HepG2 (cell line): ENCODE measurements around the gene DOC2A. TPM values are rescaled to one million over a fixed set of nuclear protein-coding genes. Genes with fewer than 3 reads are reported as not detected.

Experiments
- GZF1 ChIP-seq: sonication (generic); formaldehyde crosslinking; IDR thresholded peaks from 2 replicates; pipeline ENCODE4 v1.5.1; 2020; ENCODE audit warnings: mild to moderate bottlenecking, missing genetic modification reagents
- JUNB ChIP-seq: sonication (generic); formaldehyde crosslinking; IDR thresholded peaks from 2 replicates; pipeline ENCODE4 v1.8.0; 2022; ENCODE audit warnings: missing genetic modification reagents, mild to moderate bottlenecking, borderline replicate concordance
- NR2C2 ChIP-seq: sonication (generic); formaldehyde crosslinking; IDR thresholded peaks from 2 replicates; pipeline ENCODE4 v1.4.0; 2020; ENCODE audit warnings: missing genetic modification reagents, mild to moderate bottlenecking, moderate library complexity, borderline replicate concordance
- ZFP36L1 ChIP-seq: sonication (generic); formaldehyde crosslinking; IDR thresholded peaks from 2 replicates; pipeline ENCODE4 v1.8.0; 2022; ENCODE audit warnings: mild to moderate bottlenecking, missing genetic modification reagents, moderate library complexity
- ZNF274 ChIP-seq: sonication (generic); formaldehyde crosslinking; IDR thresholded peaks from 2 replicates; pipeline ENCODE4 v1.5.1; 2020; ENCODE audit warnings: mild to moderate bottlenecking, missing genetic modification reagents
- ZNF558 ChIP-seq: sonication (generic); formaldehyde crosslinking; IDR thresholded peaks from 2 replicates; pipeline ENCODE4 v1.9.0; 2022; ENCODE audit warnings: mild to moderate bottlenecking, missing genetic modification reagents, borderline replicate concordance
- ZNF737 ChIP-seq: sonication (generic); formaldehyde crosslinking; IDR thresholded peaks from 2 replicates; pipeline ENCODE4 v1.5.0; 2020; ENCODE audit warnings: missing genetic modification reagents, mild to moderate bottlenecking, borderline replicate concordance
- ZNF777 ChIP-seq: sonication (generic); formaldehyde crosslinking; IDR thresholded peaks from 2 replicates; pipeline ENCODE4 v1.4.0; 2020; ENCODE audit warnings: missing genetic modification reagents
- polyA plus RNA-seq, 8 experiments: library from polyadenylated mRNA; depleted of rRNA in 3 of 8; stranded (reverse) in 7 of 8; unstranded in 1 of 8; fragments of >200 nt; fragmentation: Illumina TruSeq in 4 of 8; extraction: Trizol in 4 of 8; gene quantifications; 2 replicates each; pipeline versions ENCODE4 v1.2.1 to v1.2.3, GENCODE V29; 2011 to 2016; ENCODE audit warnings: low read depth in 4 of 8, missing spikeins in 1 of 8, mixed read lengths in 1 of 8; ENCODE audit not compliant: insufficient read depth in 1 of 8
- total RNA-seq, 5 experiments: library from RNA; depleted of rRNA; stranded (reverse); fragments of >200 nt; fragmentation: Illumina TruSeq; extraction: Trizol; gene quantifications; 2 replicates each; pipeline ENCODE4 v1.2.3, GENCODE V29; 2016; ENCODE audit warnings: low read depth in 1 of 5
- TF ChIP-seq, protein P1 (sequence below): sonication (generic); formaldehyde crosslinking; IDR thresholded peaks from 2 replicates; pipeline ENCODE4 v1.4.0; 2020; ENCODE audit warnings: missing genetic modification reagents
- TF ChIP-seq, protein P2 (sequence below): sonication (generic); formaldehyde crosslinking; IDR thresholded peaks from 2 replicates; pipeline ENCODE4 v1.5.0; 2020; ENCODE audit warnings: missing genetic modification reagents
- TF ChIP-seq, protein P3 (sequence below): sonication (generic); formaldehyde crosslinking; IDR thresholded peaks from 2 replicates; pipeline ENCODE4 v1.9.0; 2021; ENCODE audit warnings: missing genetic modification reagents, borderline replicate concordance
- TF ChIP-seq, protein P4 (sequence below): sonication (generic); formaldehyde crosslinking; IDR thresholded peaks from 2 replicates; pipeline ENCODE4 v1.5.0; 2020; ENCODE audit warnings: mild to moderate bottlenecking, missing genetic modification reagents
- TF ChIP-seq, protein P5 (sequence below): sonication (generic); formaldehyde crosslinking; IDR thresholded peaks from 2 replicates; pipeline ENCODE4 v1.4.0; 2020; ENCODE audit warnings: missing genetic modification reagents, borderline replicate concordance
- TF ChIP-seq, protein P6 (sequence below): sonication (generic); formaldehyde crosslinking; IDR thresholded peaks from 2 replicates; pipeline ENCODE4 v1.8.1; 2023; ENCODE audit warnings: mild to moderate bottlenecking, moderate library complexity, missing genetic modification reagents

DOC2A gene
- total and polyA plus RNA-seq, 2 of the 13 experiments (the other 11 are each of a cell fraction or from before 2014, with no cell fraction given), result 0.15 to 0.55 TPM

DNA sequence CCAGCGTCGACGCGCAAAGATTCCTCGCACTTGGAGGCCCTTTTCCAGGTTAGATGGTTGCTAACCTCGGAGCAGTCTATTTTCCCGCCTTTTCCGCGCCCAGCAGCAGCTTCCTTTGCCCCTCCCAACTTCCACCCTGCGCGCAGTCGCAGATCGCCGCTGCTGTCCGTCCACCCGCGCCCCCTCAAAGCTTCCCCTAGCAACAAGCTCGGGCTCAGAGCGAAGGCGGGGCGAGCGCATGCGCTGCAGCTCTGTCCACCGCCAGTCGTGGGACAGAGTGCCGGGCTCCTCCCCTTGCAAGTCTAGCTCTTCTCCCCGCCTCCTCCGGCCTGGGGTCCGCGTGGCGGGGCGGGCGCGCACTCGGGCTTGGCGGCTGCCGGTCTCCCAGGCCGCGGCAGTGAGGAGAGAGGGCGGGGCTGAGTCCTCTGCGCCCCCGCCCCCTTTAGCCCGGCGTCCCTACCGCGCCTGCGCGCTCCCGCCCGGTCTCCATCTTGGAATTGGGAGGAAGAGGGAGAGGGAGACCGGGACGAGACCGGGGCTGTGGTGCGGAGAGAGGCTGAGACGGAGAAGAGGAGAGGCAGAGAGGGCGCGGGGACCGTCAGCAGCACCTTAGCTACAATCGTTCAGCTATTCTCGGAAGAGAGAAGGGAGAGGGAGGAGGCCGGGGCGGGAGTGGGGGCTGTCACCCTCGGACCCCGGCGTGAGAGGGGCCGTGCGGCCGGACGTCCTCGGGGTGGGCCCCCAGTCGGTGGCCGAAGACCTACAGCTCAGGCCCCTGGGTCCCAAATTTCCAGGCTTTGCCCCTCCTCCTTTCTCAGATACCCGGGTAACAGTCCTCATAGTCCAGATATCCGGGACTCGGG lies 37.2 kb downstream of the DOC2A start, which contains the start of gene TAOK2 (continued):
- TF ChIP-seq, protein P1, sequence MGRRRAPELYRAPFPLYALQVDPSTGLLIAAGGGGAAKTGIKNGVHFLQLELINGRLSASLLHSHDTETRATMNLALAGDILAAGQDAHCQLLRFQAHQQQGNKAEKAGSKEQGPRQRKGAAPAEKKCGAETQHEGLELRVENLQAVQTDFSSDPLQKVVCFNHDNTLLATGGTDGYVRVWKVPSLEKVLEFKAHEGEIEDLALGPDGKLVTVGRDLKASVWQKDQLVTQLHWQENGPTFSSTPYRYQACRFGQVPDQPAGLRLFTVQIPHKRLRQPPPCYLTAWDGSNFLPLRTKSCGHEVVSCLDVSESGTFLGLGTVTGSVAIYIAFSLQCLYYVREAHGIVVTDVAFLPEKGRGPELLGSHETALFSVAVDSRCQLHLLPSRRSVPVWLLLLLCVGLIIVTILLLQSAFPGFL (CRISPR knock-in tag), result no peak
- TF ChIP-seq GZF1 (CRISPR knock-in tag) (peak; percentile 75), NR2C2 (CRISPR knock-in tag) (peak; percentile 53; the same call in 1 of the 2 replicates), ZNF777 (CRISPR knock-in tag) (no peak; the same call in 1 of the 2 replicates), ZNF274 (CRISPR knock-in tag) (peak; percentile 75; the same call in 1 of the 2 replicates), ZNF558 (CRISPR knock-in tag) (no peak), ZNF737 (no peak), ZFP36L1 (peak; percentile 95), JUNB (CRISPR knock-in tag) (0 out of 2 replicates have a peak, but pooled peaks have one; percentile 9)
- TF ChIP-seq, protein P2, sequence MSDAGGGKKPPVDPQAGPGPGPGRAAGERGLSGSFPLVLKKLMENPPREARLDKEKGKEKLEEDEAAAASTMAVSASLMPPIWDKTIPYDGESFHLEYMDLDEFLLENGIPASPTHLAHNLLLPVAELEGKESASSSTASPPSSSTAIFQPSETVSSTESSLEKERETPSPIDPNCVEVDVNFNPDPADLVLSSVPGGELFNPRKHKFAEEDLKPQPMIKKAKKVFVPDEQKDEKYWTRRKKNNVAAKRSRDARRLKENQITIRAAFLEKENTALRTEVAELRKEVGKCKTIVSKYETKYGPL (CRISPR knock-in tag), result peak; percentile 63; the same call in 1 of the 2 replicates
- TF ChIP-seq, protein P3, sequence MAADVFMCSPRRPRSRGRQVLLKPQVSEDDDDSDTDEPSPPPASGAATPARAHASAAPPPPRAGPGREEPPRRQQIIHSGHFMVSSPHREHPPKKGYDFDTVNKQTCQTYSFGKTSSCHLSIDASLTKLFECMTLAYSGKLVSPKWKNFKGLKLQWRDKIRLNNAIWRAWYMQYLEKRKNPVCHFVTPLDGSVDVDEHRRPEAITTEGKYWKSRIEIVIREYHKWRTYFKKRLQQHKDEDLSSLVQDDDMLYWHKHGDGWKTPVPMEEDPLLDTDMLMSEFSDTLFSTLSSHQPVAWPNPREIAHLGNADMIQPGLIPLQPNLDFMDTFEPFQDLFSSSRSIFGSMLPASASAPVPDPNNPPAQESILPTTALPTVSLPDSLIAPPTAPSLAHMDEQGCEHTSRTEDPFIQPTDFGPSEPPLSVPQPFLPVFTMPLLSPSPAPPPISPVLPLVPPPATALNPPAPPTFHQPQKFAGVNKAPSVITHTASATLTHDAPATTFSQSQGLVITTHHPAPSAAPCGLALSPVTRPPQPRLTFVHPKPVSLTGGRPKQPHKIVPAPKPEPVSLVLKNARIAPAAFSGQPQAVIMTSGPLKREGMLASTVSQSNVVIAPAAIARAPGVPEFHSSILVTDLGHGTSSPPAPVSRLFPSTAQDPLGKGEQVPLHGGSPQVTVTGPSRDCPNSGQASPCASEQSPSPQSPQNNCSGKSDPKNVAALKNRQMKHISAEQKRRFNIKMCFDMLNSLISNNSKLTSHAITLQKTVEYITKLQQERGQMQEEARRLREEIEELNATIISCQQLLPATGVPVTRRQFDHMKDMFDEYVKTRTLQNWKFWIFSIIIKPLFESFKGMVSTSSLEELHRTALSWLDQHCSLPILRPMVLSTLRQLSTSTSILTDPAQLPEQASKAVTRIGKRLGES (CRISPR knock-in tag), result peak; percentile 87; the same call in 1 of the 2 replicates
- TF ChIP-seq, protein P4, sequence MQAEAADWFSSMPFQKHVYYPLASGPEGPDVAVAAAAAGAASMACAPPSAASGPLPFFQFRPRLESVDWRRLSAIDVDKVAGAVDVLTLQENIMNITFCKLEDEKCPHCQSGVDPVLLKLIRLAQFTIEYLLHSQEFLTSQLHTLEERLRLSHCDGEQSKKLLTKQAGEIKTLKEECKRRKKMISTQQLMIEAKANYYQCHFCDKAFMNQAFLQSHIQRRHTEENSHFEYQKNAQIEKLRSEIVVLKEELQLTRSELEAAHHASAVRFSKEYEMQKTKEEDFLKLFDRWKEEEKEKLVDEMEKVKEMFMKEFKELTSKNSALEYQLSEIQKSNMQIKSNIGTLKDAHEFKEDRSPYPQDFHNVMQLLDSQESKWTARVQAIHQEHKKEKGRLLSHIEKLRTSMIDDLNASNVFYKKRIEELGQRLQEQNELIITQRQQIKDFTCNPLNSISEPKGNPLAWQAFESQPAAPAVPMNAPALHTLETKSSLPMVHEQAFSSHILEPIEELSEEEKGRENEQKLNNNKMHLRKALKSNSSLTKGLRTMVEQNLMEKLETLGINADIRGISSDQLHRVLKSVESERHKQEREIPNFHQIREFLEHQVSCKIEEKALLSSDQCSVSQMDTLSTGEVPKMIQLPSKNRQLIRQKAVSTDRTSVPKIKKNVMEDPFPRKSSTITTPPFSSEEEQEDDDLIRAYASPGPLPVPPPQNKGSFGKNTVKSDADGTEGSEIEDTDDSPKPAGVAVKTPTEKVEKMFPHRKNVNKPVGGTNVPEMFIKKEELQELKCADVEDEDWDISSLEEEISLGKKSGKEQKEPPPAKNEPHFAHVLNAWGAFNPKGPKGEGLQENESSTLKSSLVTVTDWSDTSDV (CRISPR knock-in tag), result peak; percentile 86; the same call in 1 of the 2 replicates
- TF ChIP-seq, protein P5, sequence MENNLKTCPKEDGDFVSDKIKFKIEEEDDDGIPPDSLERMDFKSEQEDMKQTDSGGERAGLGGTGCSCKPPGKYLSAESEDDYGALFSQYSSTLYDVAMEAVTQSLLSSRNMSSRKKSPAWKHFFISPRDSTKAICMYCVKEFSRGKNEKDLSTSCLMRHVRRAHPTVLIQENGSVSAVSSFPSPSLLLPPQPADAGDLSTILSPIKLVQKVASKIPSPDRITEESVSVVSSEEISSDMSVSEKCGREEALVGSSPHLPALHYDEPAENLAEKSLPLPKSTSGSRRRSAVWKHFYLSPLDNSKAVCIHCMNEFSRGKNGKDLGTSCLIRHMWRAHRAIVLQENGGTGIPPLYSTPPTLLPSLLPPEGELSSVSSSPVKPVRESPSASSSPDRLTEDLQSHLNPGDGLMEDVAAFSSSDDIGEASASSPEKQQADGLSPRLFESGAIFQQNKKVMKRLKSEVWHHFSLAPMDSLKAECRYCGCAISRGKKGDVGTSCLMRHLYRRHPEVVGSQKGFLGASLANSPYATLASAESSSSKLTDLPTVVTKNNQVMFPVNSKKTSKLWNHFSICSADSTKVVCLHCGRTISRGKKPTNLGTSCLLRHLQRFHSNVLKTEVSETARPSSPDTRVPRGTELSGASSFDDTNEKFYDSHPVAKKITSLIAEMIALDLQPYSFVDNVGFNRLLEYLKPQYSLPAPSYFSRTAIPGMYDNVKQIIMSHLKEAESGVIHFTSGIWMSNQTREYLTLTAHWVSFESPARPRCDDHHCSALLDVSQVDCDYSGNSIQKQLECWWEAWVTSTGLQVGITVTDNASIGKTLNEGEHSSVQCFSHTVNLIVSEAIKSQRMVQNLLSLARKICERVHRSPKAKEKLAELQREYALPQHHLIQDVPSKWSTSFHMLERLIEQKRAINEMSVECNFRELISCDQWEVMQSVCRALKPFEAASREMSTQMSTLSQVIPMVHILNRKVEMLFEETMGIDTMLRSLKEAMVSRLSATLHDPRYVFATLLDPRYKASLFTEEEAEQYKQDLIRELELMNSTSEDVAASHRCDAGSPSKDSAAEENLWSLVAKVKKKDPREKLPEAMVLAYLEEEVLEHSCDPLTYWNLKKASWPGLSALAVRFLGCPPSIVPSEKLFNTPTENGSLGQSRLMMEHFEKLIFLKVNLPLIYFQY, result no peak
- TF ChIP-seq, protein P6, sequence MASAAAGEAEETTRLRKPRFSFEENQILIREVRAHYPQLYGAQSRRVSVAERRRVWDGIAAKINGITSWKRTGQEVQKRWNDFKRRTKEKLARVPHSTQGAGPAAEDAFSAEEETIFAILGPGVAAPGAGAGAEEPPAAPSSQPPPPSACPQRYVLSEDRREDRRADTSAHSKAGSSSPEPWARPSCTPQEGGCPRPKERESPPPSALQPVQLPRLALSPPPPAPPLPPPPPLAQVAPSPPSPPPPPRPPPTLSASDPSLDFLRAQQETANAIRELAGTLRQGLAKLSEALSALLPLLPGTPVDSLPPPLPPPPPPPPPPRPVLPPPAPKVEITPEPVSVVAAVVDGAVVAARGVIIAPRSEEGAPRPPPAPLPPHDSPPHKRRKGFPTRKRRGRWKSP, result peak; percentile 93
